IMR-90 (cell line): ENCODE data around the gene UBTD1. TPM values are rescaled to one million over a fixed set of nuclear protein-coding genes. Genes with fewer than 3 reads are reported as not detected.

Experiments used
- ATAC-seq: fragments of 200-7000 bp; cut with Tn5 transposase; 2 replicates; pipeline ENCODE4 v1.9.1; 2020; ENCODE audit warnings: low read depth, mild to moderate bottlenecking, moderate library complexity
- BruUV-seq: library from RNA; stranded (reverse); fragments of 400-500 nt; replicated peaks from 2 replicates; lab custom pipeline; 2021; lab: Mats Ljungman, UMichigan
- CTCF ChIA-PET: fragments of 300-600 bp; formaldehyde crosslinking; extraction: SDS; loops from one replicate; lab custom pipeline; 2021; ENCODE audit warnings: antibody characterized with exemption; lab: Yijun Ruan, JAX
- POLR2A ChIA-PET: fragments of 300-600 bp; sonication (Branson Sonifier 250); formaldehyde crosslinking; loops from one replicate; lab custom pipeline; 2022; ENCODE audit warnings: antibody characterized with exemption; ENCODE audit not compliant: unreplicated experiment; lab: Charles Lee
- DNase-seq: peaks from one replicate; pipeline ENCODE4 v3.0.0; 2013
- H2AFZ ChIP-seq: replicated peaks from 2 replicates; pipeline ENCODE3; 2013; ENCODE audit warnings: low read length, mild to moderate bottlenecking; ENCODE audit not compliant: poor library complexity
- H2AK5ac ChIP-seq: 2 replicates; pipeline ENCODE4 v1.6.1; 2013; ENCODE audit warnings: low read depth, low read length, inconsistent platforms
- H2AK9ac ChIP-seq: replicated peaks from 2 replicates; pipeline ENCODE3; 2013; ENCODE audit warnings: mild to moderate bottlenecking, low read depth, low read length, moderate library complexity; ENCODE audit not compliant: poor library complexity
- H2BK120ac ChIP-seq: 2 replicates; pipeline ENCODE4 v1.6.1; 2013; ENCODE audit warnings: low read depth, low read length, inconsistent platforms
- H2BK15ac ChIP-seq: 3 replicates; pipeline ENCODE4 v1.6.1; 2013; ENCODE audit warnings: low read depth, low read length, inconsistent platforms
- H2BK20ac ChIP-seq: 2 replicates; pipeline ENCODE4 v1.6.1; 2013; ENCODE audit warnings: low read depth, mild to moderate bottlenecking, inconsistent platforms, low read length, moderate library complexity
- H2BK5ac ChIP-seq: 2 replicates; pipeline ENCODE4 v1.6.1; 2013; ENCODE audit warnings: mild to moderate bottlenecking, low read depth, low read length, inconsistent platforms; ENCODE audit not compliant: poor library complexity, severe bottlenecking
- H3K14ac ChIP-seq: replicated peaks from 2 replicates; pipeline ENCODE4 v1.6.1; 2013; ENCODE audit warnings: low read depth, low read length, inconsistent platforms
- H3K18ac ChIP-seq: 2 replicates; pipeline ENCODE4 v1.6.1; 2013; ENCODE audit warnings: low read depth, low read length, control low read depth
- H3K23ac ChIP-seq: 2 replicates; pipeline ENCODE4 v1.6.1; 2013; ENCODE audit warnings: low read depth, low read length, inconsistent platforms
- H3K27ac ChIP-seq: 2 replicates; pipeline ENCODE4 v1.5.1; 2013; ENCODE audit warnings: mild to moderate bottlenecking, control low read depth, low read length; ENCODE audit not compliant: insufficient read depth
- H3K27me3 ChIP-seq: 2 replicates; pipeline ENCODE4 v1.6.1; 2013; ENCODE audit warnings: low read length; ENCODE audit not compliant: control insufficient read depth, insufficient read depth
- H3K36me3 ChIP-seq: 2 replicates; pipeline ENCODE4 v1.6.1; 2013; ENCODE audit warnings: low read length, mixed read lengths; ENCODE audit not compliant: control insufficient read depth, insufficient read depth
- H3K4ac ChIP-seq: 2 replicates; pipeline ENCODE4 v1.6.1; 2013; ENCODE audit warnings: low read depth, low read length, inconsistent platforms
- H3K4me1 ChIP-seq: 2 replicates; pipeline ENCODE4 v1.6.1; 2013; ENCODE audit warnings: low read length, mixed read lengths; ENCODE audit not compliant: control insufficient read depth, insufficient read depth
- H3K4me2 ChIP-seq: 2 replicates; pipeline ENCODE4 v1.6.1; 2013; ENCODE audit warnings: low read depth, mild to moderate bottlenecking, control low read depth, low read length, moderate library complexity
- H3K4me3 ChIP-seq: 2 replicates; pipeline ENCODE4 v1.5.1; 2013; ENCODE audit warnings: low read depth, mild to moderate bottlenecking, control low read depth, low read length, moderate library complexity; ENCODE audit not compliant: insufficient read depth
- H3K56ac ChIP-seq: 2 replicates; pipeline ENCODE4 v1.6.1; 2013; ENCODE audit warnings: low read length, inconsistent platforms; ENCODE audit not compliant: insufficient read depth; ENCODE audit errors: extremely low read depth
- H3K79me1 ChIP-seq, 2 experiments: 2 replicates each; pipeline ENCODE4 v1.6.1; 2013; ENCODE audit warnings: low read length in 2 of 2, inconsistent platforms in 1 of 2, low read depth in 1 of 2
- H3K9ac ChIP-seq: 2 replicates; pipeline ENCODE4 v1.6.1; 2013; ENCODE audit warnings: low read depth, low read length, control low read depth
- H3K9me1 ChIP-seq: 2 replicates; pipeline ENCODE4 v1.6.1; 2013; ENCODE audit warnings: low read length, inconsistent platforms; ENCODE audit not compliant: insufficient read depth
- H3K9me3 ChIP-seq: 2 replicates; pipeline ENCODE4 v1.6.1; 2013; ENCODE audit warnings: low read length; ENCODE audit not compliant: control insufficient read depth, insufficient read depth
- H4K20me1 ChIP-seq: 2 replicates; pipeline ENCODE4 v1.6.1; 2013; ENCODE audit warnings: low read length, inconsistent platforms; ENCODE audit not compliant: insufficient read depth
- H4K5ac ChIP-seq: 2 replicates; pipeline ENCODE4 v1.6.1; 2013; ENCODE audit warnings: mild to moderate bottlenecking, low read depth, low read length, control low read depth
- H4K8ac ChIP-seq, 2 experiments: 2 replicates each; pipeline ENCODE4 v1.6.1; 2013; ENCODE audit warnings: low read depth in 2 of 2, low read length in 2 of 2, control low read depth in 1 of 2, inconsistent platforms in 1 of 2
- H4K91ac ChIP-seq: 2 replicates; pipeline ENCODE4 v1.6.1; 2013; ENCODE audit warnings: low read depth, low read length, inconsistent platforms; ENCODE audit not compliant: insufficient read depth
- MAFK ChIP-seq: IDR thresholded peaks from 2 replicates; pipeline ENCODE4 v1.6.1; 2012; ENCODE audit warnings: low read depth, low read length, improper control_type of control experiment
- NFE2L2 ChIP-seq: fragments of 150-350 bp; IDR thresholded peaks from 2 replicates; pipeline ENCODE4 v1.6.1; 2016; ENCODE audit warnings: low read depth, mild to moderate bottlenecking, low read length
- RFX5 ChIP-seq: IDR thresholded peaks from 2 replicates; pipeline ENCODE4 v1.8.0; 2012; ENCODE audit warnings: low read depth, mild to moderate bottlenecking, low read length, moderate library complexity
- USF2 ChIP-seq: fragments of 150-350 bp; IDR thresholded peaks from 2 replicates; pipeline ENCODE4 v1.6.1; 2017; ENCODE audit warnings: mild to moderate bottlenecking, antibody characterized with exemption, low read length, low read depth
- WGBS, 2 experiments: methylation state at CpG; one replicate each; pipeline versions ENCODE4 v1.1.5 to v1.1.7; 2013; ENCODE audit warnings: missing lambda C conversion rate in 2 of 2; ENCODE audit not compliant: insufficient read length in 1 of 2; ENCODE audit errors: extremely low coverage in 2 of 2; 5-methylcytosine and 5-hydroxymethylcytosine counted together
- dilution Hi-C: fragments of 300-500 bp; cut with HindIII; formaldehyde crosslinking; loops from one replicate; pipeline ENCODE4 v1.14.3; 2018; ENCODE audit warnings: low sequenced_read_pairs; ENCODE audit not compliant: unreplicated experiment
- in situ Hi-C: fragments of 300-500 bp; cut with MboI; formaldehyde crosslinking; loops from 3 replicates; pipeline ENCODE4 v1.14.3; 2019; ENCODE audit warnings: low sequenced_read_pairs, inconsistent platforms, mixed read lengths
- intact Hi-C: fragments of 100-400 bp; cut with micrococcal nuclease; formaldehyde crosslinking; loops from 2 replicates; pipeline ENCODE4 v1.10.0; 2022
- polyA plus RNA-seq, 3 experiments: library from polyadenylated mRNA; depleted of rRNA; stranded (reverse); fragments of >200 nt; gene quantifications; 2 replicates each; pipeline ENCODE4 v1.2.3, GENCODE V29; 2012; ENCODE audit warnings: low replicate concordance in 1 of 3
- total RNA-seq: library from RNA; depleted of rRNA; stranded (reverse); fragments of >200 nt; gene quantifications from 2 replicates; pipeline ENCODE4 v1.2.3, GENCODE V29; 2012
- TF ChIP-seq, protein P1 (sequence below): fragments of 150-350 bp; IDR thresholded peaks from 2 replicates; pipeline ENCODE4 v1.6.1; 2016; ENCODE audit warnings: low read depth, mild to moderate bottlenecking, low read length, moderate library complexity, borderline replicate concordance
- TF ChIP-seq, protein P2 (sequence below): conservative IDR thresholded peaks from 2 replicates; pipeline ENCODE4 v1.5.1; 2012; ENCODE audit warnings: mild to moderate bottlenecking, low read depth, low read length, improper control_type of control experiment

The UBTD1 gene
- total and polyA plus RNA-seq, 2 of the 4 experiments (the other 2 are of a cell fraction): 21.9 to 44.9 TPM

DNA sequence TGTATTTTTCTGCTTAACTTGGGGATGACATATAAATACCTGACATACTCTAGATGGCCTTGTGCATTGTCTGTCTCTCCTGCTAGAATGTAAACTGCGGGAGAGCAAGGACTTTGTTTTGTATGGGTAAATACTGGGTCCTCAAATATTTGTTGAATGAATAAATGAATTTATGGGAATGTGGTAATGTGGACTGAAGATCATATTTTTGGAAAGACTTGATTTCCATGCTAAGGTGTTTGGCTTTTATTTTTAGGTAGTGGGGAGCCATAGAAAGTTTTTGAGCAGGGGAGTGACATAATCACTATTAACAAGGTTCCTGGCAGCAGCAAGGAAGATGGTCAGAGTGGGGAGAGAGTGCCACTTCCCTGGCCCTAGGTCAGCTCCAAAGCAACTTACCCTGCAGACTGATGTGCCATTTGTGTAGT is 27.0 kb downstream of the UBTD1 start:
- H3K4me1 ChIP-seq: no peaks in the 10 kb centered on the region
- CTCF ChIA-PET: no interaction called here
- no peak overlapping the region for H3K56ac ChIP-seq
- no peak overlapping the region for H2BK5ac ChIP-seq
- no peak overlapping the region for H4K8ac ChIP-seq
- H2BK120ac ChIP-seq: no peak overlapping the region
- no TSS peak for BruUV-seq
- no peak overlapping the region for H4K91ac ChIP-seq
- H3K9me3 ChIP-seq: no peaks in the 10 kb centered on the region
- no peak overlapping the region for H3K27ac ChIP-seq
- H2AK9ac ChIP-seq: no peak overlapping the region
- no peak overlapping the region for H3K4me2 ChIP-seq
- no peak overlapping the region for H3K4me3 ChIP-seq
- no peak overlapping the region for H2AFZ ChIP-seq
- H2BK20ac ChIP-seq: no peak overlapping the region
- H3K9ac ChIP-seq: no peak overlapping the region
- no peak overlapping the region for H4K5ac ChIP-seq
- peaks cover 24 to 60% of the 10 kb centered on the region in 2 experiments for H3K79me1 ChIP-seq
- dilution Hi-C loops: no loop called here
- H3K4ac ChIP-seq: no peak overlapping the region
- intact Hi-C loops: no loop called here
- ATAC-seq: no peak
- TF ChIP-seq RFX5 (no peak), NFE2L2 (no peak), USF2 (no peak), MAFK (no peak)
- TF ChIP-seq, protein P1, sequence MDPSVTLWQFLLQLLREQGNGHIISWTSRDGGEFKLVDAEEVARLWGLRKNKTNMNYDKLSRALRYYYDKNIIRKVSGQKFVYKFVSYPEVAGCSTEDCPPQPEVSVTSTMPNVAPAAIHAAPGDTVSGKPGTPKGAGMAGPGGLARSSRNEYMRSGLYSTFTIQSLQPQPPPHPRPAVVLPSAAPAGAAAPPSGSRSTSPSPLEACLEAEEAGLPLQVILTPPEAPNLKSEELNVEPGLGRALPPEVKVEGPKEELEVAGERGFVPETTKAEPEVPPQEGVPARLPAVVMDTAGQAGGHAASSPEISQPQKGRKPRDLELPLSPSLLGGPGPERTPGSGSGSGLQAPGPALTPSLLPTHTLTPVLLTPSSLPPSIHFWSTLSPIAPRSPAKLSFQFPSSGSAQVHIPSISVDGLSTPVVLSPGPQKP: no peak
- TF ChIP-seq, protein P2, sequence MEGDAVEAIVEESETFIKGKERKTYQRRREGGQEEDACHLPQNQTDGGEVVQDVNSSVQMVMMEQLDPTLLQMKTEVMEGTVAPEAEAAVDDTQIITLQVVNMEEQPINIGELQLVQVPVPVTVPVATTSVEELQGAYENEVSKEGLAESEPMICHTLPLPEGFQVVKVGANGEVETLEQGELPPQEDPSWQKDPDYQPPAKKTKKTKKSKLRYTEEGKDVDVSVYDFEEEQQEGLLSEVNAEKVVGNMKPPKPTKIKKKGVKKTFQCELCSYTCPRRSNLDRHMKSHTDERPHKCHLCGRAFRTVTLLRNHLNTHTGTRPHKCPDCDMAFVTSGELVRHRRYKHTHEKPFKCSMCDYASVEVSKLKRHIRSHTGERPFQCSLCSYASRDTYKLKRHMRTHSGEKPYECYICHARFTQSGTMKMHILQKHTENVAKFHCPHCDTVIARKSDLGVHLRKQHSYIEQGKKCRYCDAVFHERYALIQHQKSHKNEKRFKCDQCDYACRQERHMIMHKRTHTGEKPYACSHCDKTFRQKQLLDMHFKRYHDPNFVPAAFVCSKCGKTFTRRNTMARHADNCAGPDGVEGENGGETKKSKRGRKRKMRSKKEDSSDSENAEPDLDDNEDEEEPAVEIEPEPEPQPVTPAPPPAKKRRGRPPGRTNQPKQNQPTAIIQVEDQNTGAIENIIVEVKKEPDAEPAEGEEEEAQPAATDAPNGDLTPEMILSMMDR: no peak
- H3K9me1 ChIP-seq: peaks cover 12% of the 10 kb centered on the region
- no CpG with 5 or more reads among the region's 1 CpG for WGBS, 2 experiments
- POLR2A ChIA-PET: no interaction called here
- no peak overlapping the region for H2BK15ac ChIP-seq
- in situ Hi-C loops: no loop called here
- no peak overlapping the region for H3K23ac ChIP-seq
- peaks cover 63% of the 10 kb centered on the region for H4K20me1 ChIP-seq
- H3K27me3 ChIP-seq: no peaks in the 10 kb centered on the region
- no peak for DNase-seq
- peaks cover 2% of the 10 kb centered on the region; the same call in 1 of the 2 replicates for H3K36me3 ChIP-seq
- H3K14ac ChIP-seq: no peak overlapping the region
- H3K18ac ChIP-seq: no peak overlapping the region
- H2AK5ac ChIP-seq: no peak overlapping the region
